Liver (tissue), 9 donors: Measurements from ENCODE around the gene TTC33. TPM values are rescaled to one million over a fixed set of nuclear protein-coding genes. Genes with fewer than 3 reads are reported as not detected.

Source experiments
- DNase-seq: peaks from one replicate; pipeline ENCODE4 v3.0.0-alpha.2; 2017; ENCODE audit warnings: low spot score
- H3K27ac ChIP-seq, 2 donors: one replicate each; pipeline ENCODE4 v1.7.0; 2013; ENCODE audit warnings: inconsistent platforms in 2 of 2, low read length in 2 of 2, control low read depth in 1 of 2, low read depth in 1 of 2, mild to moderate bottlenecking in 1 of 2
- H3K27me3 ChIP-seq, 4 donors: one replicate each; pipeline versions ENCODE4 v1.6.1 to v1.7.0; 2013; ENCODE audit warnings: low read length in 3 of 4, inconsistent platforms in 1 of 4, mild to moderate bottlenecking in 1 of 4, moderate library complexity in 1 of 4; ENCODE audit not compliant: control insufficient read depth in 4 of 4, insufficient read depth in 4 of 4
- H3K36me3 ChIP-seq, 4 donors: one replicate each; pipeline versions ENCODE4 v1.6.1 to v1.7.0; 2013; ENCODE audit warnings: low read length in 3 of 4, mild to moderate bottlenecking in 3 of 4, low read depth in 1 of 4, moderate library complexity in 1 of 4; ENCODE audit not compliant: control insufficient read depth in 4 of 4, insufficient read depth in 3 of 4
- H3K4me1 ChIP-seq, 4 donors: one replicate each; pipeline versions ENCODE4 v1.6.1 to v1.7.0; 2013; ENCODE audit warnings: low read length in 3 of 4, mild to moderate bottlenecking in 3 of 4, moderate library complexity in 1 of 4; ENCODE audit not compliant: control insufficient read depth in 4 of 4, insufficient read depth in 4 of 4
- H3K4me3 ChIP-seq, 3 donors: one replicate each; pipeline versions ENCODE4 v1.6.1 to v1.7.0; 2013; ENCODE audit warnings: low read length in 3 of 3, control low read depth in 1 of 3, low read depth in 1 of 3, mild to moderate bottlenecking in 1 of 3
- H3K9ac ChIP-seq, 2 donors: one replicate each; pipeline ENCODE4 v1.7.0; 2013; ENCODE audit warnings: low read length in 2 of 2, mild to moderate bottlenecking in 2 of 2, moderate library complexity in 2 of 2, control low read depth in 1 of 2, low read depth in 1 of 2
- H3K9me3 ChIP-seq, 4 donors: one replicate each; pipeline versions ENCODE4 v1.6.1 to v1.7.0; 2013; ENCODE audit warnings: low read length in 3 of 4; ENCODE audit not compliant: control insufficient read depth in 4 of 4
- EGR1 ChIP-seq, 2 donors: IDR thresholded peaks; 2 replicates each; pipeline ENCODE4 v1.6.1; 2016 to 2018; ENCODE audit warnings: antibody characterized with exemption in 2 of 2, low read depth in 2 of 2
- HNF4A ChIP-seq, 2 donors: conservative IDR thresholded peaks; 2 replicates each; pipeline ENCODE4 v1.6.1; 2016; ENCODE audit warnings: antibody characterized with exemption in 2 of 2, mild to moderate bottlenecking in 2 of 2
- MAX ChIP-seq: IDR thresholded peaks from 2 replicates; pipeline ENCODE4 v1.6.1; 2016; ENCODE audit warnings: antibody characterized with exemption
- RAD21 ChIP-seq, 2 donors: IDR thresholded peaks; 2 replicates each; pipeline ENCODE4 v1.6.1; 2016; ENCODE audit warnings: antibody characterized with exemption in 2 of 2, mild to moderate bottlenecking in 2 of 2
- SP1 ChIP-seq: IDR thresholded peaks from 2 replicates; pipeline ENCODE4 v1.6.1; 2018; ENCODE audit warnings: antibody characterized with exemption, mild to moderate bottlenecking
- TAF1 ChIP-seq: conservative IDR thresholded peaks from 2 replicates; pipeline ENCODE4 v1.6.1; 2016; ENCODE audit warnings: antibody characterized with exemption, mild to moderate bottlenecking
- YY1 ChIP-seq: IDR thresholded peaks from 2 replicates; pipeline ENCODE4 v1.6.1; 2016; ENCODE audit warnings: antibody characterized with exemption, mild to moderate bottlenecking
- WGBS: extraction: QIAGEN DNeasy Blood & Tissue Kit; methylation state at CpG from one replicate; pipeline ENCODE4 v1.1.7; 2013; 5-methylcytosine and 5-hydroxymethylcytosine counted together
- polyA plus RNA-seq, 2 donors: library from polyadenylated mRNA; stranded (reverse) in 1 of 2; unstranded in 1 of 2; fragments of 200-250 nt in 1 of 2; fragments of >200 nt in 1 of 2; fragmentation: Nextera tagmentation in 1 of 2; extraction: Ambion mirVana in 1 of 2; gene quantifications; one replicate each; pipeline versions ENCODE4 v1.2.1 to v1.2.3, GENCODE V29; 2013 to 2015
- total RNA-seq, 2 donors: library from RNA; depleted of rRNA; stranded (reverse); fragments of >200 nt; gene quantifications; one replicate each; pipeline ENCODE4 v1.2.3, GENCODE V29; 2014
- TF ChIP-seq, protein P1 (sequence below): fragments of 150-350 bp; IDR thresholded peaks from 2 replicates; pipeline ENCODE4 v1.5.1; 2017; ENCODE audit warnings: improper control_type of control experiment, low read depth, low read length; ENCODE audit not compliant: missing input control
- TF ChIP-seq, protein P2 (sequence below): IDR thresholded peaks from 2 replicates; pipeline ENCODE4 v1.6.1; 2016; ENCODE audit warnings: antibody characterized with exemption
- donor health status: healthy.
- donor health status: healthy.
- donor health status: healthy.
- donor health status: healthy.
- donor health status: healthy.

Gene TTC33
- total and polyA plus RNA-seq, 4 donors = 4.3 to 12.0 (median 7.6) TPM

DNA sequence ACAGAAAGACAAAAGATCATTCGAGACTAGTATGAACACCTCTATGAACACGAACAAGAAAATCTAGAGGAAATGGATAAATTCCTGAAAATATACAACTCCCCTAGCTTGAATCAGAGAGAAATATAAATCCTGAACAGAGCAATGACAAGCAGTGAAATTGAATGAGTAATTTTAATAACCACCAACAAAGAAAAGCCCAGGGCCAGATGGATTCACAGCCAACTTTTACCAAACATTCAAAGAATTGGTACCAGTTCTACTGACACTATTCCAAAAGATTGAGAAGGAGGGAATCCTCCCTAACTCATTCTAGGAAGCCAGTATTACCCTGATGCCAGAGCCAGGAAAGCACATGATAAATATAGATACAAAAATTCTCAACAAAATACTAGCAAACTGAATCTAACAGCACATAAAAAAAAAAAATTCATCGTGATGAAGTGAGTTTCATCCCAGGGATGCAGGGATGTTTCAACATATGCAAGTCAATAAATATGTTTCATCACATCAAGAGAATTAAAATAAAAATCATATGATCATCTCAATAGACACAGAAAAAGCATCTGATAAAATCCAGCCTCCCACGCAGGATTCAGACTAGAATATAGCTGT lies 101.3 kb downstream of the TTC33 start:
- H3K4me3 ChIP-seq = no peak overlapping the region
- no peaks in the 10 kb centered on the region for H3K9me3 ChIP-seq
- H3K27ac ChIP-seq = no peak overlapping the region
- DNase-seq = no peak
- H3K27me3 ChIP-seq = no peaks in the 10 kb centered on the region
- H3K36me3 ChIP-seq = no peaks in the 10 kb centered on the region
- 84% methylated on average over 4 of the region's 4 CpGs for WGBS
- TF ChIP-seq, protein P1, sequence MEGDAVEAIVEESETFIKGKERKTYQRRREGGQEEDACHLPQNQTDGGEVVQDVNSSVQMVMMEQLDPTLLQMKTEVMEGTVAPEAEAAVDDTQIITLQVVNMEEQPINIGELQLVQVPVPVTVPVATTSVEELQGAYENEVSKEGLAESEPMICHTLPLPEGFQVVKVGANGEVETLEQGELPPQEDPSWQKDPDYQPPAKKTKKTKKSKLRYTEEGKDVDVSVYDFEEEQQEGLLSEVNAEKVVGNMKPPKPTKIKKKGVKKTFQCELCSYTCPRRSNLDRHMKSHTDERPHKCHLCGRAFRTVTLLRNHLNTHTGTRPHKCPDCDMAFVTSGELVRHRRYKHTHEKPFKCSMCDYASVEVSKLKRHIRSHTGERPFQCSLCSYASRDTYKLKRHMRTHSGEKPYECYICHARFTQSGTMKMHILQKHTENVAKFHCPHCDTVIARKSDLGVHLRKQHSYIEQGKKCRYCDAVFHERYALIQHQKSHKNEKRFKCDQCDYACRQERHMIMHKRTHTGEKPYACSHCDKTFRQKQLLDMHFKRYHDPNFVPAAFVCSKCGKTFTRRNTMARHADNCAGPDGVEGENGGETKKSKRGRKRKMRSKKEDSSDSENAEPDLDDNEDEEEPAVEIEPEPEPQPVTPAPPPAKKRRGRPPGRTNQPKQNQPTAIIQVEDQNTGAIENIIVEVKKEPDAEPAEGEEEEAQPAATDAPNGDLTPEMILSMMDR = no peak
- no peak for TF ChIP-seq YY1
- TF ChIP-seq SP1 = no peak
- TF ChIP-seq, protein P2, sequence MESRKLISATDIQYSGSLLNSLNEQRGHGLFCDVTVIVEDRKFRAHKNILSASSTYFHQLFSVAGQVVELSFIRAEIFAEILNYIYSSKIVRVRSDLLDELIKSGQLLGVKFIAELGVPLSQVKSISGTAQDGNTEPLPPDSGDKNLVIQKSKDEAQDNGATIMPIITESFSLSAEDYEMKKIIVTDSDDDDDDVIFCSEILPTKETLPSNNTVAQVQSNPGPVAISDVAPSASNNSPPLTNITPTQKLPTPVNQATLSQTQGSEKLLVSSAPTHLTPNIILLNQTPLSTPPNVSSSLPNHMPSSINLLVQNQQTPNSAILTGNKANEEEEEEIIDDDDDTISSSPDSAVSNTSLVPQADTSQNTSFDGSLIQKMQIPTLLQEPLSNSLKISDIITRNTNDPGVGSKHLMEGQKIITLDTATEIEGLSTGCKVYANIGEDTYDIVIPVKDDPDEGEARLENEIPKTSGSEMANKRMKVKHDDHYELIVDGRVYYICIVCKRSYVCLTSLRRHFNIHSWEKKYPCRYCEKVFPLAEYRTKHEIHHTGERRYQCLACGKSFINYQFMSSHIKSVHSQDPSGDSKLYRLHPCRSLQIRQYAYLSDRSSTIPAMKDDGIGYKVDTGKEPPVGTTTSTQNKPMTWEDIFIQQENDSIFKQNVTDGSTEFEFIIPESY = no peak
- no peak for TF ChIP-seq RAD21 (IDR thresholded peaks at IDR 0.05)
- no peak overlapping the region for H3K9ac ChIP-seq
- no peaks in the 10 kb centered on the region for H3K4me1 ChIP-seq

- H3K27ac ChIP-seq = no peak overlapping the region
- 88% methylated on average over 4 of the region's 4 CpGs for WGBS
- no peak for DNase-seq
- no peaks in the 10 kb centered on the region for H3K4me1 ChIP-seq
- no peaks in the 10 kb centered on the region for H3K9me3 ChIP-seq
- H3K27me3 ChIP-seq = no peaks in the 10 kb centered on the region
- no peak overlapping the region for H3K4me3 ChIP-seq
- H3K36me3 ChIP-seq = no peaks in the 10 kb centered on the region
- TF ChIP-seq EGR1 (IDR thresholded peaks at IDR 0.05; ENCODE audit: low read depth in 2 of 2) (no peak), MAX (no peak), TAF1 (no peak), HNF4A (conservative IDR thresholded peaks at IDR 0.05) (no peak)
- TF ChIP-seq, protein P2 = no peak
- H3K9ac ChIP-seq = no peak overlapping the region
Observed at GRCh38 chr5:40653221-40654022, 102.3 kb downstream of the TTC33 start.
